Memory B cell (primary cell): Measurements from ENCODE around the gene TIAM1.

Source experiments
- ATAC-seq: fragments of 150-1000 bp; cut with Tn5 transposase; 2 replicates; pipeline ENCODE4 v1.10.0; 2021; ENCODE audit warnings: low read depth, mild to moderate bottlenecking, moderate library complexity
- DNase-seq, 2 donors: peaks; one replicate each; pipeline ENCODE4 v3.0.0; 2022; ENCODE audit warnings: low spot score in 2 of 2
- H3K27ac Mint-ChIP-seq: one replicate; pipeline ENCODE4 v1.8.0; 2022; ENCODE audit warnings: mild to moderate bottlenecking, moderate library complexity, mixed read lengths
- H3K27me3 Mint-ChIP-seq: one replicate; pipeline ENCODE4 v1.8.0; 2022; ENCODE audit warnings: mixed read lengths
- H3K36me3 Mint-ChIP-seq: one replicate; pipeline ENCODE4 v1.8.0; 2022; ENCODE audit warnings: mild to moderate bottlenecking, mixed read lengths
- H3K4me1 Mint-ChIP-seq: one replicate; pipeline ENCODE4 v1.8.0; 2022; ENCODE audit warnings: mixed read lengths
- H3K4me3 Mint-ChIP-seq: one replicate; pipeline ENCODE4 v1.8.0; 2022; ENCODE audit warnings: mild to moderate bottlenecking, moderate library complexity, mixed read lengths
- H3K9me3 Mint-ChIP-seq: one replicate; pipeline ENCODE4 v1.8.0; 2022; ENCODE audit warnings: mixed read lengths

The TIAM1 gene

GRCh38 chr21:31367801-31368200 is 23.7 kb upstream of the TIAM1 start:
- Mint-ChIP-seq H3K9me3 (peaks cover 2% of the 10 kb centered on the region), H3K36me3 (no peaks in the 10 kb centered on the region), H3K27ac (no peak overlapping the region), H3K27me3 (peaks cover 2% of the 10 kb centered on the region), H3K4me1 (no peaks in the 10 kb centered on the region), H3K4me3 (no peak overlapping the region)
- DNase-seq (no peak), ATAC-seq (no peak)

- H3K4me1 Mint-ChIP-seq, result no peaks in the 10 kb centered on the region
- no peaks in the 10 kb centered on the region for H3K27me3 Mint-ChIP-seq
Observed at GRCh38 chr21:31366825-31367224, 22.8 kb upstream of the TIAM1 start.

GRCh38 chr21:31364253-31364945 is 20.3 kb upstream of the TIAM1 start:
- Mint-ChIP-seq H3K4me1 (no peaks in the 10 kb centered on the region), H3K9me3 (peaks cover 5% of the 10 kb centered on the region), H3K27me3 (no peaks in the 10 kb centered on the region), H3K36me3 (no peaks in the 10 kb centered on the region), H3K4me3 (no peak overlapping the region), H3K27ac (no peak overlapping the region)
- DNase-seq (no peak), ATAC-seq (no peak)

More at GRCh38 chr21:31366825-31367224, 22.8 kb upstream of the TIAM1 start:
- DNase-seq (no peak), ATAC-seq (no peak)
- Mint-ChIP-seq H3K27ac (no peak overlapping the region), H3K4me3 (no peak overlapping the region), H3K9me3 (no peaks in the 10 kb centered on the region), H3K36me3 (no peaks in the 10 kb centered on the region)

DNA sequence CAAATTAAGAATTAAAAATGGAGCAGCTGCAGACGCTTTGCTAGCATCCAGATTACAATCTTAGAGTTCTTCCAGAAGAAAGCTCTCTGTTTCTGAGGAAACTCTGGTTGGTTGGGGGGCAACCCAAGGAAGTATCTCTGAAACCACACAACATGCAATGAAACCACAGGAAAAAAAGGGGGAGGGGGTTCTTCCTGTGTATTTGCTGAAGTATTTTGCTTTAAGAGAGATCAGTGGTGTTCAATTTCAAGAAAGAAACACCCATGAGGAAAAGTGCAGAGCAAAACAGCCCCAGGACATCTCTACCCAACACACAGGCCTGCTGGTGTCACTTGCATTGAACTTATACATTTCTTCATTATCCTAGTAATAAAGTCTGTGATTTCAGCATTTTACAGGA is 19.7 kb upstream of the TIAM1 start:
- Mint-ChIP-seq H3K9me3 (peaks cover 6% of the 10 kb centered on the region), H3K4me1 (no peaks in the 10 kb centered on the region), H3K27ac (no peak overlapping the region), H3K27me3 (no peaks in the 10 kb centered on the region), H3K4me3 (no peak overlapping the region), H3K36me3 (no peaks in the 10 kb centered on the region)
- ATAC-seq (no peak), DNase-seq (no peak)

DNA sequence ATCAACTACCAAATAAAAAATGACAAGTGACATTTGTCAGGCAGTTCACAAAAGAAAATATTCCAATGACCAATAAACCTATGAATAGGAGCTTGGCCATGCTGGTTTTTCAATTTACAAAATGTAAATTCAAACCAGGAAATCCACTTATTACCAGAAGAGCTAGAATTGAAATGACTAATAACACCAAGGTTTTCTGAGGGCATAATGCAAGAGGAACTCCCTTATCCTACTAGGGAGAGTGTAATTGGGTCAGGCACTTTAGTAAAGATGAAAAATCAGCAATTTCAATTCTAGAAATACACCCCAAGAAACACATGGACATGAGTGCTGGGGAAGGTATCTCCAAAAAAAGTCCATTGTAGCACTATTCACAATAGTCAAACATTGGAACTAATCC is 16.7 kb upstream of the TIAM1 start:
- no peak overlapping the region for H3K27ac Mint-ChIP-seq
- no peaks in the 10 kb centered on the region for H3K27me3 Mint-ChIP-seq
- ATAC-seq (no peak), DNase-seq (no peak)
- no peaks in the 10 kb centered on the region for H3K36me3 Mint-ChIP-seq
- peaks cover 6% of the 10 kb centered on the region for H3K9me3 Mint-ChIP-seq
- H3K4me1 Mint-ChIP-seq, result no peaks in the 10 kb centered on the region
- no peak overlapping the region for H3K4me3 Mint-ChIP-seq

GRCh38 chr21:31358158-31358557 is 14.1 kb upstream of the TIAM1 start:
- ATAC-seq, result no peak
- Mint-ChIP-seq H3K27me3 (no peaks in the 10 kb centered on the region), H3K36me3 (no peaks in the 10 kb centered on the region), H3K4me3 (no peak overlapping the region), H3K9me3 (peaks cover 6% of the 10 kb centered on the region), H3K27ac (no peak overlapping the region), H3K4me1 (no peaks in the 10 kb centered on the region)
- DNase-seq, result no peak

DNA sequence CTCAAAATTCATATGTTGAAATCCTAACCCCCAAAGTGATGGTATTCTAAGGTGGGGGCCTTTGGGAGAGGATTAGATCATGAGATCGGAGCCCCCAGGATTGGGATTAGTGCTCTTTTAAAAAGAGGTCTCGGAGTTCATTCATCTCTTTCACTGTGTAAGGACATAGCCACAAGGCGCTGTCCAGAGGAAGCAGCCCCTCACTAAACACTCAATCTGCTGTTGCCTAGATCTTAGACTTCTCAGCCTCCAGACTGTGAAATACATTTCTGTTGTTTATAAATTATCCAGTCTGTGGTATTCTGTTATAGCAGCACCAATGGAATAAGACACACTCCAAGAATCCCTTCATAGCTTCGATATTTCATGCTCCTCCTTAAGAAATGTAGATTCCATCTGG is 12.4 kb upstream of the TIAM1 start:
- DNase-seq, result no peak
- H3K4me1 Mint-ChIP-seq, result no peaks in the 10 kb centered on the region
- no peak for ATAC-seq
- no peaks in the 10 kb centered on the region for H3K27me3 Mint-ChIP-seq
- no peak overlapping the region for H3K4me3 Mint-ChIP-seq
- no peaks in the 10 kb centered on the region for H3K36me3 Mint-ChIP-seq
- no peak overlapping the region for H3K27ac Mint-ChIP-seq
- peaks cover 6% of the 10 kb centered on the region for H3K9me3 Mint-ChIP-seq

- no peaks in the 10 kb centered on the region for H3K27me3 Mint-ChIP-seq
- H3K36me3 Mint-ChIP-seq, result no peaks in the 10 kb centered on the region
- H3K9me3 Mint-ChIP-seq, result peaks cover 4% of the 10 kb centered on the region
- no peak for DNase-seq
- no peak overlapping the region for H3K27ac Mint-ChIP-seq
- no peak overlapping the region for H3K4me3 Mint-ChIP-seq
- no peaks in the 10 kb centered on the region for H3K4me1 Mint-ChIP-seq
- ATAC-seq, result no peak
Observed at GRCh38 chr21:31354604-31355443, 10.8 kb upstream of the TIAM1 start.

GRCh38 chr21:31354122-31354521 is 10.1 kb upstream of the TIAM1 start:
- H3K9me3 Mint-ChIP-seq, result no peaks in the 10 kb centered on the region

GRCh38 chr21:31352836-31353235 is 8.8 kb upstream of the TIAM1 start:
- Mint-ChIP-seq H3K27ac (no peak overlapping the region), H3K27me3 (no peaks in the 10 kb centered on the region), H3K4me3 (no peak overlapping the region), H3K9me3 (no peaks in the 10 kb centered on the region), H3K36me3 (no peaks in the 10 kb centered on the region), H3K4me1 (no peaks in the 10 kb centered on the region)
- ATAC-seq (no peak), DNase-seq (no peak)

More at GRCh38 chr21:31354122-31354521, 10.1 kb upstream of the TIAM1 start:
- Mint-ChIP-seq H3K27me3 (no peaks in the 10 kb centered on the region), H3K36me3 (no peaks in the 10 kb centered on the region), H3K4me1 (no peaks in the 10 kb centered on the region), H3K4me3 (no peak overlapping the region), H3K27ac (no peak overlapping the region)
- ATAC-seq (no peak), DNase-seq (no peak)

DNA sequence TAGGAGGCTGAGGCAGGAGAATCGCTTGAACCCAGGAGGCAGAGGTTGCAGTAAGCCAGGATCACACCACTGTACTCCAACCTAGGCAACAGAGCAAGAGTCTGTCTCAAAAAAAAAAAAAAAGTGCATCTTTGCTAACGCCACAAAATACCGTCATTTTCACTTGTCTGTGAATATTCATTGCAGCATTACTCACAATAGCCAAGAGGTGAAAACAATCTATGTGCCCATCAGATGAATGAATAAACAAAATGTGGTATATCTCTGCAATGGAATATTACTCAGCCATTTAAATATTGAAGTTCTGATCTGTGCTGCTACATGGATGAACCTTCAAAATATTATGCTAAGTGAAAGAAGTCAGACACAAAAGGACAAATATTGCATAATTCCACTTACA is 7.9 kb upstream of the TIAM1 start:
- Mint-ChIP-seq H3K9me3 (no peaks in the 10 kb centered on the region), H3K27me3 (peaks cover 3% of the 10 kb centered on the region), H3K36me3 (no peaks in the 10 kb centered on the region), H3K4me3 (no peak overlapping the region), H3K27ac (no peak overlapping the region), H3K4me1 (no peaks in the 10 kb centered on the region)
- ATAC-seq (no peak), DNase-seq (no peak)

DNA sequence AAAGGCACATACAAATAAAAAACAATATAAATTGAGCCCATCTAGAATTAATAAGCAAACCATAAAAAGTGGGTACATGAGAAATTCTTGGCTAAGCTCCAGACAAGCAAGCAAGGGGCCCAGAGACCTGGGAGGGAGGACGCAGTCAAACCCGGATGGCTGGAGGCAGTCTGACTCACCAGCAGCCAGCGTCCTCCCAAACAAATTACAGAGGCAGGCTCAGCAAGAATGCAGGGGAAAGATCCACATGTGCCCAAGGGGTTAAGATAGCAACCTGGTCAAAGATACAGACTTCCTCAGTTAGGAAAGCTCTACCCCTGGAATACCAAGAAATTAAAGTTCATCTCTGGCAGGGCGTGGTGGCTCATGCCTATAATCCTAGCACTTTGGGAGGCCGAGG is 7.4 kb upstream of the TIAM1 start:
- no peak overlapping the region for H3K27ac Mint-ChIP-seq
- peaks cover 5% of the 10 kb centered on the region for H3K27me3 Mint-ChIP-seq
- H3K4me3 Mint-ChIP-seq, result no peak overlapping the region
- H3K4me1 Mint-ChIP-seq, result peaks cover 1% of the 10 kb centered on the region
- DNase-seq (no peak), ATAC-seq (no peak)
- no peaks in the 10 kb centered on the region for H3K36me3 Mint-ChIP-seq
- H3K9me3 Mint-ChIP-seq, result no peaks in the 10 kb centered on the region

DNA sequence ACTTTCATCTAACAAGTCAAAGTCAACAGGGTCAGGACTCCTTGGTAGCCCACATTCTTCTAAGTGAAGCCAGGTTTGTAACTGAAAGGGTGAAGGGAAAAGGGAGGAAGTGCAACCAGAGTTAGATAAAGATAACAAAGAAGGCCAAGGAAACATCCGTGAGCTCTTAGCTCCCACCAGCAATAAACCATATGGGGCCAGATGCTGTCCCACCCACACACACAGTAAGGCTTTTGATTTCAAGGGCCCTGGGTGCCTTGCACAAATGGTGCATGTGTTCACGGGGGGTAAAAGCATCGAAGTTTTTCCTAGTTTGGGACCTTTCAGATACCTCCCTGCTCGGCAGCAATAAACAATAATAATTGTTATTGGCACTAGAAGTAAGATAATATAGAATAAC is 5.1 kb upstream of the TIAM1 start:
- H3K27ac Mint-ChIP-seq, result no peak overlapping the region

DNA sequence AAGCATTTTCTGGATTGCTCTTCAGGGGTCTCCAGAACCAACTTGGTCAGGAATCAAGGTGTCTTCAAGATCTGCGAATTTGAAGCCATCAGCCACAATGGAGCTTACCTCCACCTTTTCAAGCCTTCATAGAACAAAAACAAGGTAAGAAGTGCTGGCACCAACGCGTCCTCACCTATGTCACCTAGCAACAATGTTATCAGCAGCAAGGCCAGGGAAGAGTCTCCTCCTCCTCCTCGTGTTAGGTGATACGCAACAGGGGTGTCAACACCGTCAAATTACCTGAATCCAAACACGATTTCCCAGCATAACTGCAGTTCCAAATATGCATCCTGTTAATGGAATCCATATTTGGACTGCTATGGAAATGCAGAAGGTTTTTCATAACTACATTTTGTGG is 4.1 kb upstream of the TIAM1 start:
- peaks cover 1% of the 10 kb centered on the region for H3K36me3 Mint-ChIP-seq
- H3K9me3 Mint-ChIP-seq, result no peaks in the 10 kb centered on the region
- no peak overlapping the region for H3K27ac Mint-ChIP-seq
- ATAC-seq, result no peak
- H3K4me3 Mint-ChIP-seq, result no peak overlapping the region
- H3K27me3 Mint-ChIP-seq, result peaks cover 19% of the 10 kb centered on the region
- H3K4me1 Mint-ChIP-seq, result peaks cover 6% of the 10 kb centered on the region
- DNase-seq, result no peak

More for the DNA sequence above, 5.1 kb upstream of the TIAM1 start:
- no peak overlapping the region for H3K4me3 Mint-ChIP-seq
- peaks cover 6% of the 10 kb centered on the region for H3K4me1 Mint-ChIP-seq
- H3K27me3 Mint-ChIP-seq, result peaks cover 12% of the 10 kb centered on the region
- no peak for ATAC-seq
- H3K36me3 Mint-ChIP-seq, result peaks cover 1% of the 10 kb centered on the region
- H3K9me3 Mint-ChIP-seq, result no peaks in the 10 kb centered on the region
- DNase-seq, result no peak
